B cell (primary cell): ENCODE results near the gene RPH3AL. TPM values are rescaled to one million over a fixed set of nuclear protein-coding genes. Genes with fewer than 3 reads are reported as not detected.

Source experiments
- ATAC-seq: fragments of 200-7000 bp; cut with Tn5 transposase; one replicate; pipeline ENCODE4 v1.10.0; 2021; ENCODE audit warnings: low read depth, mild to moderate bottlenecking, moderate number of reproducible peaks, moderate library complexity
- CTCF ChIA-PET: fragments of 350-600 bp; sonication (Branson Sonifier 250); formaldehyde crosslinking; loops from one replicate; lab custom pipeline; 2021; ENCODE audit warnings: antibody characterized with exemption, inconsistent platforms; lab: Charles Lee
- POLR2A ChIA-PET: fragments of 350-600 bp; sonication (Branson Sonifier 250); formaldehyde crosslinking; loops from one replicate; lab custom pipeline; 2021; ENCODE audit warnings: antibody characterized with exemption; lab: Charles Lee
- DNase-seq: peaks from one replicate; pipeline ENCODE4 v3.0.0; 2013
- H2AFZ ChIP-seq: 2 replicates; pipeline ENCODE4 v1.6.1; 2012; ENCODE audit warnings: mild to moderate bottlenecking, low read depth, low read length; ENCODE audit not compliant: insufficient read depth, poor library complexity, severe bottlenecking
- H3K27ac ChIP-seq, 2 donors: 1 replicate in 1 of 2; 2 replicates in 1 of 2; pipeline ENCODE4 v1.5.1; 2012 to 2013; ENCODE audit warnings: low read length in 2 of 2, mild to moderate bottlenecking in 2 of 2, moderate library complexity in 1 of 2
- H3K27me3 ChIP-seq, 4 experiments: fragments of 200-600 bp in 1 of 4; sonication (generic) in 1 of 4; replicated peaks in 1 of 4; 1 replicate in 2 of 4; 2 replicates in 2 of 4; pipeline versions ENCODE4 v1.6.1 to v1.7.0; 2013 to 2016; ENCODE audit warnings: low read length in 3 of 4, mild to moderate bottlenecking in 2 of 4, mixed read lengths in 1 of 4, moderate library complexity in 1 of 4; ENCODE audit not compliant: insufficient read depth in 4 of 4, control insufficient read depth in 3 of 4; ENCODE audit errors: control extremely low read depth in 1 of 4
- H3K36me3 ChIP-seq, 2 experiments: replicated peaks in 1 of 2; 1 replicate in 1 of 2; 2 replicates in 1 of 2; pipeline versions ENCODE4 v1.6.1 to v1.7.1; 2013; ENCODE audit warnings: low read length in 1 of 2; ENCODE audit not compliant: insufficient read depth in 2 of 2, control insufficient read depth in 1 of 2; ENCODE audit errors: control extremely low read depth in 1 of 2, extremely low read depth in 1 of 2
- H3K4me1 ChIP-seq, 2 donors: fragments of 200-600 bp in 1 of 2; sonication (generic) in 1 of 2; 1 replicate in 1 of 2; 2 replicates in 1 of 2; pipeline versions ENCODE4 v1.5.1 to v1.6.1; 2013 to 2017; ENCODE audit warnings: low read length in 2 of 2; ENCODE audit not compliant: control insufficient read depth in 2 of 2, insufficient read depth in 2 of 2
- H3K4me2 ChIP-seq: replicated peaks from 2 replicates; pipeline ENCODE3; 2012; ENCODE audit warnings: mild to moderate bottlenecking, low read depth, low read length; ENCODE audit not compliant: poor library complexity, severe bottlenecking
- H3K4me3 ChIP-seq, 5 experiments: fragments of 200-600 bp in 1 of 5; sonication (generic) in 1 of 5; 1 replicate in 3 of 5; 2 replicates in 2 of 5; pipeline versions ENCODE4 v1.5.1 to v1.7.0; 2011 to 2016; ENCODE audit warnings: low read length in 4 of 5, mild to moderate bottlenecking in 4 of 5, low read depth in 2 of 5, control low read depth in 1 of 5, moderate library complexity in 1 of 5; ENCODE audit not compliant: insufficient read depth in 1 of 5; ENCODE audit errors: control extremely low read depth in 1 of 5, extremely low read depth in 1 of 5
- H3K79me2 ChIP-seq: fragments of 200-600 bp; sonication (generic); one replicate; pipeline ENCODE4 v1.6.0; 2016; ENCODE audit warnings: low read length; ENCODE audit not compliant: control insufficient read depth, insufficient read depth
- H3K9ac ChIP-seq: fragments of 200-600 bp; sonication (generic); 2 replicates; pipeline ENCODE4 v1.6.1; 2017; ENCODE audit warnings: mild to moderate bottlenecking, low read length, moderate library complexity
- H3K9me3 ChIP-seq, 3 donors: one replicate each; pipeline versions ENCODE4 v1.6.1 to v1.7.1; 2013; ENCODE audit warnings: low read length in 2 of 3; ENCODE audit not compliant: control insufficient read depth in 2 of 3, insufficient read depth in 1 of 3; ENCODE audit errors: control extremely low read depth in 1 of 3
- H4K20me1 ChIP-seq: 2 replicates; pipeline ENCODE4 v1.6.0; 2012; ENCODE audit warnings: mild to moderate bottlenecking, low read length; ENCODE audit not compliant: insufficient read depth, control insufficient read depth, poor library complexity, severe bottlenecking
- H3K27ac Mint-ChIP-seq: one replicate; pipeline ENCODE4 v1.8.0; 2021; ENCODE audit warnings: mixed read lengths
- H3K27me3 Mint-ChIP-seq: one replicate; pipeline ENCODE4 v1.8.0; 2021; ENCODE audit warnings: mixed read lengths
- H3K4me1 Mint-ChIP-seq: one replicate; pipeline ENCODE4 v1.8.0; 2021; ENCODE audit warnings: mixed read lengths
- H3K4me3 Mint-ChIP-seq: one replicate; pipeline ENCODE4 v1.8.0; 2021; ENCODE audit warnings: mixed read lengths
- H3K9me3 Mint-ChIP-seq: one replicate; pipeline ENCODE4 v1.8.0; 2022; ENCODE audit warnings: mixed read lengths; ENCODE audit not compliant: insufficient read depth
- EZH2 ChIP-seq: IDR thresholded peaks from 2 replicates; pipeline ENCODE4 v1.6.1; 2012; ENCODE audit warnings: borderline replicate concordance, low read depth, mild to moderate bottlenecking, moderate library complexity, low read length; ENCODE audit not compliant: insufficient read depth, poor library complexity, severe bottlenecking
- WGBS: methylation state at CpG from one replicate; pipeline ENCODE4 v1.1.5; 2013; ENCODE audit warnings: missing lambda C conversion rate; ENCODE audit not compliant: insufficient coverage; 5-methylcytosine and 5-hydroxymethylcytosine counted together
- intact Hi-C: fragments of 100-400 bp; cut with micrococcal nuclease; formaldehyde crosslinking; loops from one replicate; pipeline ENCODE4 v1.10.0; 2022
- polyA plus RNA-seq: library from polyadenylated mRNA; depleted of rRNA; stranded (reverse); fragments of >200 nt; gene quantifications from 2 replicates; pipeline ENCODE4 v1.2.3, GENCODE V29; 2012
- total RNA-seq, 2 donors: library from RNA; stranded (reverse); fragments of 120-200 nt in 1 of 2; gene quantifications; 1 replicate in 1 of 2; 2 replicates in 1 of 2; pipeline versions ENCODE4 v1.2.3 to v1.2.4, GENCODE V29; 2013 to 2022
- TF ChIP-seq, protein P1 (sequence below): fragments of 200-600 bp; IDR thresholded peaks from one replicate; pipeline ENCODE4 v1.8.0; 2022; ENCODE audit warnings: antibody characterized with exemption, mild to moderate bottlenecking

The RPH3AL gene
- total and polyA plus RNA-seq, 2 donors (not counting 1 experiment from before 2014, with no cell fraction given), result 10.8 to 13.3 TPM

DNA sequence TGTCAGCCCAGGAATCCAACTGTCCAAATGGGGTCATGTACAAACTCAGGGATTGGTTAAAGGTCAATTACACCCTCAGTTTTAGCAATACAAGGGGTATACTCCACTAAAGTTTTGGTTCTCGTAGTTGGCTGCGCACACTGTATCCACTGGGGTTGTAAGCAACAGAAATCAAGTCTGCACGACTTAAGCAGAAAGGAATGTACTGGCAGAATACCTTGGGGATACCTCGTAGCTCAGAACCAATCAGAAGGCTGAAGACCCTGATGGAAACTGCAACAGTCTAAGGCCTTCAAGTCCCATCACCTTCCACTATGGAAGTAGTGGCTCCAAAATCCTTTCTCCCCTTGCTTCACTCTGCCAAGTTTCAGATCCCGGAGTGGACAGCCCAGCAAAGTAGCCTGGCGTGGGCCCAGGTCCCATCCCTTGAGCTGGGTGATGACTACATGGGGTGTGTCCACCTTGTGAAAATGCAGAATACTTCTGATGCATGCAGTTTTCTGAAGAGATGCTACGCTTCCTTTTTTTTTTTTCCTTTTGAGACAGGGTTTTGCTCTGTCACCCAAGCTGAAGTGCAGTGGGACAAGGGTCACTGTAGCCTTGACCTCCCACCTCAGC lies 21.1 kb upstream of the RPH3AL start:
- Histone ChIP-seq H3K27me3 (peaks cover 0 to 5% (median 0%) of the 10 kb centered on the region in 4 experiments), H3K36me3 (no peaks in the 10 kb centered on the region), H3K4me2 (no peak overlapping the region), H3K4me3 (no peak overlapping the region), H3K9ac (no peak overlapping the region), H4K20me1 (no peaks in the 10 kb centered on the region), H3K9me3 (peaks cover 0 to 7% (median 0%) of the 10 kb centered on the region in 3 donors), H3K27ac (no peak overlapping the region), H3K4me1 (no peaks in the 10 kb centered on the region), H2AFZ (no peak overlapping the region), H3K79me2 (no peaks in the 10 kb centered on the region)
- CTCF ChIA-PET, result no interaction called here
- POLR2A ChIA-PET, result no interaction called here
- TF ChIP-seq, protein P1, sequence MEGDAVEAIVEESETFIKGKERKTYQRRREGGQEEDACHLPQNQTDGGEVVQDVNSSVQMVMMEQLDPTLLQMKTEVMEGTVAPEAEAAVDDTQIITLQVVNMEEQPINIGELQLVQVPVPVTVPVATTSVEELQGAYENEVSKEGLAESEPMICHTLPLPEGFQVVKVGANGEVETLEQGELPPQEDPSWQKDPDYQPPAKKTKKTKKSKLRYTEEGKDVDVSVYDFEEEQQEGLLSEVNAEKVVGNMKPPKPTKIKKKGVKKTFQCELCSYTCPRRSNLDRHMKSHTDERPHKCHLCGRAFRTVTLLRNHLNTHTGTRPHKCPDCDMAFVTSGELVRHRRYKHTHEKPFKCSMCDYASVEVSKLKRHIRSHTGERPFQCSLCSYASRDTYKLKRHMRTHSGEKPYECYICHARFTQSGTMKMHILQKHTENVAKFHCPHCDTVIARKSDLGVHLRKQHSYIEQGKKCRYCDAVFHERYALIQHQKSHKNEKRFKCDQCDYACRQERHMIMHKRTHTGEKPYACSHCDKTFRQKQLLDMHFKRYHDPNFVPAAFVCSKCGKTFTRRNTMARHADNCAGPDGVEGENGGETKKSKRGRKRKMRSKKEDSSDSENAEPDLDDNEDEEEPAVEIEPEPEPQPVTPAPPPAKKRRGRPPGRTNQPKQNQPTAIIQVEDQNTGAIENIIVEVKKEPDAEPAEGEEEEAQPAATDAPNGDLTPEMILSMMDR, result no peak
- no peak for TF ChIP-seq EZH2
- ATAC-seq, result no peak
- WGBS, result 87% methylated on average over 6 of the region's 7 CpGs
- intact Hi-C loops, result no loop called here
- peaks cover under 1% of the 10 kb centered on the region for H3K9me3 Mint-ChIP-seq
- H3K27me3 Mint-ChIP-seq, result peaks cover 15% of the 10 kb centered on the region
- DNase-seq, result no peak
- H3K4me3 Mint-ChIP-seq, result no peak overlapping the region
- no peak overlapping the region for H3K27ac Mint-ChIP-seq
- no peaks in the 10 kb centered on the region for H3K4me1 Mint-ChIP-seq
